Fibroblast of peridontal ligament (primary cell): ENCODE measurements around the gene IGF1R.

Experiments
- DNase-seq: peaks from one replicate; pipeline ENCODE4 v3.0.0-alpha.2; 2010; ENCODE audit errors: extremely low read depth

Gene IGF1R

DNA sequence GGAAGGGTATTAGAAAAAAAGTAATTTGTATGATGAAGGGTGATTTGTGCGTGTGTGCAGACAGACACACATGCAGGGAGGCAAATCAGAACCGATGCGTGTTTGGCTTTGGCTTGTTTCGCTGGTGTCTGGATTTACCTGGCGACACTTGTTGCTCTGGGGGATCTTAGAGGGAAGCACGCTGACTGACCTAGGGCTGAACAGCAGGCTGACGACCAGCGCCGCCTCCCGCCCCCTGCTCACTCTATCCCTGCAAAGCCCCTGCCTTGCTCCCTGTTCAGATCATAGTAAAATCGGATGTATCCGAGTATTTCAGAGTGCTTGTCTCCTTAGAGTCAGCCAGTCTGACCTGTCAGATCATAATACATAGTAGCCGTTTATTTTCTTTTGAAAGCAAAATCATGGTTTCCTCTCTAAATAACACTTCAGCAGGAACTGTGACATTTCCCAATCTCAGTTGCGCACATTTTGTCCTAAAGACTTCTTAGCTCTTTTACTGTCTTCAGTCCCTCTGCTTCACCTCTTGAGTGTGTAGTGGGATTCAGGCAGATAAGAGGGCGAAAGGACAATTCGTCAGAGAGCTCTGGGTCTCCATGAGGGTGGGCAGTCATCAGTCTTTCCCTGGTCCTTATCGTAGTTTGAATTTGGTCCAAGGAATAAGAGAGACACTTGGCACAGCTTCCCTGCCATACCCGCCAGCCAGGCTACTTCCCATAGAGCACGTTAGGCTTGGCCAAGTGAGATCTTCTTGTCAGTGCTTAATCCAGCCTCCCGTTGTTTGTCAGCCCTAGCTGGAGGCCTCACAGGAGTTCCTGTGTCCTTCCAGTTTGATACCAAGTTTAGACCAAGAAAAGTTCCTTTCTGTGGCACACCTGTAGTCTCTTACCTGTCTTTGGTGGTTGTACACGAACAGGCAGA, 261.9 kb downstream of the IGF1R start:
- no peak for DNase-seq

DNA sequence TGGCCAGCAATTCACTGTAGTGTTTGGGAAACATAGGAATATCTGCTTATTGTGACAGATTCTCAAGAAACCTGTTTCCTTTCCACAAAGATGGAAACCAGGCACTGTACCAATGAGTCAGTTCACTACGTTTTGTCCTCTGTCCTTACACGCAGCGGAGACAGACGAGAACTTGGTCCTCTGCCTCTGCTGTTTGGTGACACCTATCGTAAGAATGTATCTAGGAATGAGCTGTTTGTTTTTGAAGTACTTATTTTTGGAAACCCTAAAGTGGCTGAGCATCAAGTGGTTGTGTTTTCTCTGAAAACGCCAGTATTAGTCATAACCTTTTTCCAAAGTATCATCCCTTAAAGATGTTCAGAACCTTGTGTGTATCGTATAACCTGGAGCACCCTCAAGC, 266.3 kb downstream of the IGF1R start:
- DNase-seq = peak; percentile 84

DNA sequence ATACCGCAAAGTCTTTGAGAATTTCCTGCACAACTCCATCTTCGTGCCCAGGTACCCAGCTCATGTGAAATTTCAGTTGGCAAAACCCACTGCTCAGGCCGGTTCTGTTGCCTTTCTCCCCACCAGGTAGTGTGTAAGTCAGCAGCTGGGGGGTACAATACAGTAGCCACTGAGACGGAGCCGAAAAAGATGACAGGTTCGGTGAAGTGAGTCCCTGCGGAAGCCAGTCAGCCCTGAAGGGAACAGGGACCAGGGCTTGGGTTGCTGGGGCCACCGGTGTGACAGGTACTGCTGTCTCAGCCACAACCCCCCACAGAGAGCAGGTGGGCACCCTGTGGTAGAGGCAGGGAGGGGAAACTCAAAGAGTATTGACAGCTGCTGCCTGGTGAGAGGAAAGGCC, 268.5 kb downstream of the IGF1R start:
- no peak for DNase-seq

DNA sequence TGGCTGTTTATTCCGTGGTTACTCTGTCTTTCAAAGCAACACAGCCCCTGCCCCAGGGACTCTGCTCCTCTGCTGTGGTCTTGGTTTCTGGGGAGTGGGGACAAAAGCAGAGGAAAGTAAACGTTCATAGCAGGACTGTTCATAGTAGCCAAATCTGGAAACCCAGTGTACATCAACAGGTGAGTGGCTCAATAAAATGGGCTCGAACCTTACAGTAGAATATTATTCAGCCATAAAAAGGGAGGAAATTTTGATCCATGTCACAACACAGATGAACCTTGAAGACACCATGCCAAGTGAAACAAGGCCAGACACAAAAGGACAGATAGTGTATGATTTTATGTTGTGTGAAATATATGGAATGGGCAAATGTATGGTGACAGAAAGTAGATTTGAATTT, 269.1 kb downstream of the IGF1R start:
- no peak for DNase-seq

DNA sequence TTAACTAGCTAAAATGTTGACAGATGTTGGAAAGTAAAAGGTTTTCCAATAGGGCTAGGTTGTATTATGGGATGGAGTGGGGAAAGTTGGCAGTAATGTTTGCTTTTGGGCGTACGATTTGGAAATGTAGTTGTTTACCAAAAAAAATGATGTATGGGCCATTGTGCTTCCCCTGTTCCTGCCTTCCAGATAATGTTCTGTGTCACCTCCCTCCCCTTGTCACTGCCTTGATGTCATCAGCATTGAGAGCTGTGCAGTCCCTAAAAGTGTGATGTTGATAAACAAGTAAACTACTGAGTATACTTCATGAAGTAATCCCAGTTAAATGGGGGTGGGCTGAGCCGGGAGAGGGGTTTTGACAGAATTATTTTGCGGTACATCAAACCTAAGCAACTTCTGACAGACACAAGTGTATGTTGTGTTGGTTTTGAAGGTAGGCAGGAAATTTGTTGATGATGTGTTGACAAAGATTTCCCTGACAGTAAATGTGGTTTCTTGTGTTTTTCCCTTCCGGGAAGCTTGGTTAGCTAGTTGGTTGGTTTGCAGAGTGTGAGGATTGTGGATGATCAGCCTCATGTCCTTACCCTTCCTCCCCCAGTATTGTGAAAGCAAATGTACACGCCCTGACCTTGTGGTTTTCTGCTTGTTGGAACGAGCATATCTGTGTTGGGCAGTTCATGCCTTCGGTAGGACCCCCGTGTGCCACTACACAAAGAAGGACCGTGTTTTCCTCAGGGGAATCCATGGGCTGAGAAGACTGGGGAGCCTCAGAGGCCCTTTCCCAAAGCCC, 271.9 kb downstream of the IGF1R start:
- no peak for DNase-seq

DNA sequence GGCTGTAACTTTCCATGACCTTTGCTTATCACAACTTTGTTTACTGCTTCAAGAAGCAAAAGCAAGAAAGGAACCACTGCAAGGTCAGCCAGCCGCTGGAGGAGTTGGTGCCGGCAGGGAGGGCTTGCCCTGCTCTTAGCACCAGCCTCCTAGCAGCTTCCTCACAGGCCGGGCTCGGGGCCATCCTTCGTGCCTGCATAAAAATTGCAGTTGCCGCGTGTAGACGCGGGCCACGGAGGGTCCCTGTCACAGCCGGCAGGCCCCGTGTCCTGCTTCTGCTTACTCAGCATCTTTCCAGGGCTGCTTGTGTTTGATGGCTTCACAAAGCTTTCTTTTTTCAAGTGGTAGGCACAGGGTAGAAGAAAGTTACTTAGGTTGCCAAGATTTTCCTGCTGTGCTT, 274.8 kb downstream of the IGF1R start:
- DNase-seq = no peak

DNA sequence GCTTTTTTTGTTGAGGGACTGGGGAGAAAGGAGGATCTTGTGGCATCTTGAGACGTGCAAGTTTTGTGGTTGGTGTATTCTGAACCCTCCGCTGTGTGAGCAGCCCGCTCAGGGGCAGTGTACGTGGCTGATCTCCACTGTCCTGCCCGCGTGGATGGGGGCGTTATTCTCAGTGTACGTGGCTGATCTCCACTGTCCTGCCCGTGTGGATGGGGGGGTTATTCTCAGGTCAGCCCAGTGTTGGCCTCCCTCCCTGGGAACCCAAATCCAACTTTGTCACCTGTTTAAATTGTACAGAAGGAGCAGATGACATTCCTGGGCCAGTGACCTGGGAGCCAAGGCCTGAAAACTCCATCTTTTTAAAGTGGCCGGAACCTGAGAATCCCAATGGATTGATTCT, 275.2 kb downstream of the IGF1R start:
- DNase-seq = no peak

DNA sequence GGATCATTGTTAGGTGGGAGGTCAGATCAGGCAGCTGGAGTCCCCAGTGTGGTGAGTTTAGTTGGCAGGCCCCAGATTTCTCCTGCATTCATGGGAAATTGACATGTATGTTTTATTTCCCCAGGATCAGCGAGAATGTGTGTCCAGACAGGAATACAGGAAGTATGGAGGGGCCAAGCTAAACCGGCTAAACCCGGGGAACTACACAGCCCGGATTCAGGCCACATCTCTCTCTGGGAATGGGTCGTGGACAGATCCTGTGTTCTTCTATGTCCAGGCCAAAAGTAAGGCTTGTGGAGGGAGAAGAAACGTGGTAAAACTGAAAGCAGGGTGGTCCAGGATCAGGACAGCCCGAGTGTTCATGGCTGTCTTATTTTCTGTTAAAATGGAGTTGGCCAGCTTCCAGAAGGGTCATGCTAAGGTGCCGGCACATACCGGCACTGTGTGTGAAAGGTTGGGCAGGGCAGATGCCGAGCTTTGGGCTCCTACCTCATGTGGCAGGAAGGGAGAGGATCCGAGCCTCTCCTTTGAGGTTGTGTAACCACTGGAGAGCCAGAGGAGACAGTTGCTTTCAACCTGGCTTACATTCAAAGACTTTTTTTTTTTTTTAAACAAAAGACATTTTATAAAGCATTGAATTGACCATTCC, 276.2 kb downstream of the IGF1R start:
- no peak for DNase-seq

DNA sequence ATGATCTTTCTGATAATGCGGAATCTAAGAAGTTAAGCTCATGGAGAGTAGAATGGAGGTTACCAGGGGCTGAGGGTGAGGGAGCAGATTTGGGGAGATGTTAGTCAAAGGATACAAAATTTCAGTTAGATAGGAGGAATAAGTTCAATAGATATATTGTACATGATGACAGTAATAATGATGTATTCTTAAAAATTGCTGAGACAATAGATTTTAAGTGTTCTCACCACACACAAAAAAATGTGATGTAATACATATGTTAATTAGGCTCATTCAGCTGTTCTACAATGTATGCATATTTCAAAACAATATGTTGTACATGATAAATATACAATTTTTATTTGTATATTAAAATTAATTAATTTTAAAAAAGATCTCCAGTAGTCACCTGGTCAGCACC, 277.9 kb downstream of the IGF1R start:
- no peak for DNase-seq

DNA sequence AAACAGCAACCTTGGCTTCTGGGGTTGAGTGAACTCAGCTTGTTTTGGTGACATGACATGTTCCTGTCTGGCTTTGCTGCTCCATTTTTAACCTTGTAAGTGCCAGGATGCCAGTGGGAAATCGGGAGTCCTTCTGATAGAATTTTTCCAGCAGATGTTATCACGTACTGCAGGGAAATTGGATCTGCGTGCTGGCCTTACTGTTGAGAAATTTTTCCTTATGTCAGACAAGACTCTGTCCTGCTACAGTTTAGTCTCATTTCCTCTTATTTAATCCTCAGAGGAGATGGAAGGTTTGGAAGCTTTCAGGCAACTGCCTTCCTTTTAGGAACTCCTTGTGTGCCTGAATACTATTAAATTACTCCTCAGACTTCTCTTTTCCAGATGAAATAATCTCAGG, 278.7 kb downstream of the IGF1R start:
- peak; percentile 59 for DNase-seq

DNA sequence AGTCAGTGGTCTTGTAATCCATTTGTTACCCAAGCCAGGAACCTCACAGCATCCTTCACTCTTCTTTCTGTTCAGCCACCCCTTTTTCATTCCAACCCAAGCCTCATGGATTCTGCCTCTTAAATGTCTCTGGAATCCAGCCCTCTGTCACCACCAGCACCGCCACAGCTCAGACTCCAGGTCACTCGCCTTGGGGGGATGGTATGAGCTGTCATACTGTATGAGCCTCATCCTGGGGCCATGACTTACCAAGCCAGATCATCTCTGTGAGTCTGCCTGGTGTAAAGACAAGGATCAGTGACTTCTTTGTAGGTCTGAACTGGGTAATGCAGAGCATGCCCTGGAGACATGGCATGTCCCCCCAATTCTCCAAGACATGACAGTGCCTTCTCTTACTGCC, 279.7 kb downstream of the IGF1R start:
- DNase-seq = no peak

DNA sequence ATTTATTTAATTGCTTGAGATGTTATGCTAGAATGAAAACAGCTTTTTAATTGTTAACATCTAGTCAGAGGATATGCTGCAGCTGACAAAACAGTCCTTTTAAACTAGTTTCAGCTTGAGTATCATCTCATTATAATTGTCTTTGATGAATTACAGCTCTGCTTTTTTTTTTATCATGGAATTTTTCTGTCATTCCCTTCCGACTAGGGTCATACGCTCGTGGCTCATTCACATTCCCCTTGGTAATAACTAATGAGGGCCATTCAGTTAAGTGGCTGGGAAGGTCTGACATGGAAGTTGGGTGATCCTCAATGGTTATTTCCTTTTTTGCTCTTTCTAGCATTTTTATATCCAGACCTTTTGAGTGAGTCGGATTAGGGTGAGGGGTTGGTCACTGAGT, 282.2 kb downstream of the IGF1R start:
- DNase-seq = no peak

DNA sequence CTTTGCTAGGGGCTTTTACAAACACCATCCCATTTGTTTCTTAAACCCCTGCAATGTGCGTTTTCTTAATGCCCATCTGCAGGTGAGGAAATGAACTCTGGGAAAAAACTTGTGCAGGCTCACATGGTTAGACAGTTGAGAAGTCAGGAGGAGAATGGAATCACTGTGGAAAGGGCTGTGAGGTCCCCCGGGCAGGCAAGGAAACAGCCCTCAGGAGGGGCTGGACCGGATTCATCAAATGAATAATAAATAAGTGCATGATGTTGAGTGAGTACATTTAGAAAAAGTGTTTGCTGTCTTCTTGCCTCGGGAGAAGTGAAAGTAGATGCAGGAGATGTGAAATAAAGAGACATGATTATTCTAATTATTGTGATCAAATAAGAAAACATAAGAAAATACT, 282.7 kb downstream of the IGF1R start:
- DNase-seq = no peak

DNA sequence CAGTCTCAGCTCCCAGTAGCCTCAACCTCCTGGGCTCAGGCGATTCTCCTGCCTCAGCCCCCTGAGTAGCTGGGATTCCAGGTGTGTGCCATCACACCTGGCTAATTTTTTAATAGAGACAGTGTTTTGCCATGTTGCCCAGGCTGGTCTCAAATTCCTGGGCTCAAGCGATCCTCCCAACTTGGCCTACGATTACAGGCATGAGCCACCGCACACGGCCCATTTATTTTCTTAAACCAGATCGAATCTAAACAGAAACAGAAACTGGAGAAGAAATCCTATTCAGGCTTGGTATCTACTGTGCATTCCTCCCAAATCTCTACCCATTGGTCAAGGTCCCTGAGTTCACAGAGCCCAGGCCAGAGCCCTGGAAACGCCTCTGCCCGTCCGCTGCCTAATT, 285.1 kb downstream of the IGF1R start:
- no peak for DNase-seq

DNA sequence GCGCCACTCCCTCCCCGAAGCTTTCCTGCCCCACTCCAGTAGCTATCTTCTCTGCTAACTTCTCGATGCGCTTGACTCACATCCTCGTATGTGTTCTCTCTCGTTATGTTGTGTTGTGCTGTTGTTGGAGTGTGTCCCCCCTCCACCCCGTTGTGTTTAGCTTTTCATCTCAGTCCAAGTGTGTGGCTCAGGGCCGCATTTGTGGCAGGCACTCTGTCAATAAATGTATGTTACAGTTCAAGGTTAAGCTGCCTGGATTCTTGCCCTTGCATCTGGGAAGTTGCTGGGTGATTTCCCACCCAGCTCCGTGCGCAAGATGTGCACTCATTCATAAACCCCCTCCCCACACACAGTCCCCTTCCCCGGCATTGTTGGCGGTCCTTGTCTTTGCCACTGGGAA, 287.4 kb downstream of the IGF1R start:
- DNase-seq = no peak

DNA sequence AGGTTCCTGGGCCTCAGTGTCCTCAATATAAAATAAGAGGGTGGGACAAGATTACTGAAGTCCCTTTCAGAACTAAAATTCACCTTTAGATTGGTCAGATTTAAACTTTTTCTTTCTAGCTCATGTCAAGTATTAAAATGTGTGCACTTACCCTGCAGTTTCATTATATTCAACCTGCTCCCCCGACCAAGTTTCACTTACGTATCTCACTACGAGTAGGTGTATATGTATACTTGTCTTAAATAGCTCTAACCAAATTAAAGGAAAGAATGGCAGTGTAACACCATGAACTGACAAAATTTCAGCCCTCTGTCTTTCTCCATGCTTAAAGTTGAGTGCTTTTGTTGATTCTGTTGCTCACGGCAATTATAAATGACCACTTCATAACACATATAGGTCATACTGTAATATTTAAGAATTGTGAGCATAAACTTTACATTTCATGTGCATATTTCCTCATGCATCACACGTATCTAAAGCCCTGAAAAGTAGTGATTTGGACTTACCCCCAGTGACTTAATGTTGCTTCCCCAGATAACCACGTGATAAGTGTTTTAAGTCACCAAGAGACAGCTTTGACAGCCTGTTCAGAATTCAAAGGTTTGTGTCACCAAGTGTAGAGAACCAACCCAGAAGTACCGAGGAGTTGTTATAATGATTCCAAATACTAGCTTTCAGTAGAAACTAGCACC, 289.2 kb downstream of the IGF1R start:
- no peak for DNase-seq

DNA sequence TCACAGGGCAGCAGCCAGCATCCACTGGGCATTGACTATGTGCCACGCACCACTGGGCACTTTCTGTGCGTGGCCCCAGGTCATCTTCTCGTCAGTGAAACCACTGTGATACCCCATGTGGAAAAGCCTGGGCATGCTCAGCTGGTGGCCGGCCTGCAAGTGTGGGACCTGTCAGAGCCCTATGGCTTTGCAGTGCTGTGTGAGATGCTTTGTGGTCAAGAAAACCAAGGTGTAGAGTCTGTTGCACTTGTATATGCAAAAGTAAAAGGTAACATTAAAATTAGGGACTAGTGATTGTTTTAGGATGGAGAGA, 289.7 kb downstream of the IGF1R start:
- DNase-seq = no peak

DNA sequence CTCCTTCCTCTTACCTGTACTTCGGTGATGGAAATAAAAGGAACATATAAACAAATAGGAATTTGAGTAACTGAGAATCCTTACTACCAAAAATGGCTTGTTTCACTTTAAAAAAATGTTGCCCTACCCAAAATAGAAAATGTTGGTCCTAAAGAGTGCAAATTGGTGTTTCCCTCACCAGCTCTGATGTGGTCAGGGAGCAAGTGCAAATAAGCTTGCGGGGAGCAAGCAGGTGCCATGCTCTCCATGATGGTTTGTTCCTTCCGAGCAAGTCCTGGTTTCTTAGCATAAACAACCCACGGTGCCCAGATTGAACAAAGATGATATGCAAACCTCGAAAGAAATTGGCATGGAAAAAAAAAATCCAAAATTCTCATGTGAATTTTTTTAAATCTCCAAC, 290.5 kb downstream of the IGF1R start:
- DNase-seq = no peak

DNA sequence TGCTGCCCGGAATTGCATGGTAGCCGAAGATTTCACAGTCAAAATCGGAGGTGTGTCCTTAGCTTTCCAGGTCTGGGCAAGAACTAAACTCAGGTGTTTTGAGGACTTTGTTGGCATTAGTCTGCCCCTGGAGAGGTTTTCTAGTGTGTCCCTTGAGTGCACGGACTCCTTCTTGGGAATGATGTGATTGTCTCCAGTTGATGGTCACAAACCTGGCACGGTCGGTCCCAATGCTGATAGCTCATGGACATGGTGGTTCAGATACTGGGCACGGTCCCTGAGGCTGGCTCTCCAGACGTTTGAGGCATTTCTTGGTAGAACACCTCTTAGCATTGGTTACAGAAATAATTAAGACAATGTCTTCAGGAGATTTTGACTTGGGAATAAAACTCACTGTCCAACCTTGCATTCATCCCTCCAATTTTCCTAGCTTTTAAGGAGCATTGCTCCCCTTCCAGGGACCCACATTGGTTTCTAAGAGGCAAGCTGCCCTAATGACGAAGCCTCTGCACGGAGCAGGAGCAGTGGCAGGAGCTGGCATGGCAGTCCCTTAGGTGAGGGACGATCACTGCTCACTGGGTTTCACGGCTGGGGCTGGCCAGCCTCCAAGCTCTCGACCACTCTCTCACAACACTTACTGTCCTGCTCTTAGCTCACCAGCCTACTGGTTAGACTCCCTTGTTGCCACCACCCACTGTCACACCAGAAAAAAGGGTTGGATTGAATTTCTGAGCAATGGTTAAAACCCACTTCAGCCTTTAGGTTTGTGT, 291.2 kb downstream of the IGF1R start:
- DNase-seq = no peak

DNA sequence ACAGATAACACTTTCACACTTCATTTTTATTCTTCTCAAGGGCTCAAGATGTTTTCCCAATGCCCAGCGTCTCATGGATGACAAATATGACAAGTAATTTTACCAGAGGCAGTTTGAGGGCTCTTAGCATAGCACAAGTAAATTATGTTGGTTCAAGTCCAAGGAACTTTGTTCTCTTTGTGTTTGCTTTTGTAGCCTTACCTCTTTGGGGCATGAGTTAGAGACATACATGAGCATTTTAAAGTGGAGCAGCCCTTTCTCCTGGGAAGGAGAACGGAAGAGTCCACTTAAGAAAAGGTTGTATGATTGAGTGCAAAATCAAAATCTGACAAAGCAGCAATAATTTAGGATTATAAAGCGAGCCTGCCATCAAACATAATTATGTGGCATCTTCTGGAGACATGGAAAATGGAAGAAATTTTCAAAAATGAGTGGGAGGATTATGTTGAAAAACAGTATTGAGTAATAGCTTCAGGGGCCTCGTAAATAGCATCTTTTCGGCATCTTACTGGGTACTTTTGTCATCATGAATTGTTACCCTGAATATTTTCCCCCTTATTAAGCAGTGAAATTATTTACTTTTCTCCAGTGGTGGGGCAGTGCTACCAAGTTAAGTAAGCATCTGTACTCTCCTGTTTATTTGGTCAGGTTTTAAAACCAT, 293.4 kb downstream of the IGF1R start:
- DNase-seq = no peak

DNA sequence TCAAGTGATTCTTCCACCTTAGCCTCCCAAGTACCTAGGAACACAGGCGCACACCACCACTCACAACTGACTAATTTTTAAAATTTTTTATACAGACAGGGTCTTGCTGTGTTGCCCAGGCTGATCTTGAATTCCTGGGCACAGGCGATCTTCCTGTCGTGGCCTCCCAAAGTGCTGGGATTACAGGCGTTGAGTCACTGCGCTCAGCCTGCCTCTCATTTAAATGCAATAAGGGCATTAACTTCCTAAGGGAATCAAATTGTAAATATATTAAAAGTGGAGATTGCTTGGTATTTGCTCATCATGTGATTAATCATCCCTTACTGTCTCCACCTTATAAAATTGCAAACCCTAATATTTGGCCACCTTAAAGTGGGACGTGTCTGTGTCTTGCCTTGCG, 294.1 kb downstream of the IGF1R start:
- no peak for DNase-seq
